GM21381 (cell line): ENCODE data around the gene SPCS2.

ENCODE experiments used
- ATAC-seq: cut with Tn5 transposase; IDR thresholded peaks from one replicate; pipeline ENCODE4 v1.9.1; 2021; ENCODE audit warnings: mild to moderate bottlenecking, moderate library complexity; ENCODE audit not compliant: unreplicated experiment

Gene SPCS2

DNA sequence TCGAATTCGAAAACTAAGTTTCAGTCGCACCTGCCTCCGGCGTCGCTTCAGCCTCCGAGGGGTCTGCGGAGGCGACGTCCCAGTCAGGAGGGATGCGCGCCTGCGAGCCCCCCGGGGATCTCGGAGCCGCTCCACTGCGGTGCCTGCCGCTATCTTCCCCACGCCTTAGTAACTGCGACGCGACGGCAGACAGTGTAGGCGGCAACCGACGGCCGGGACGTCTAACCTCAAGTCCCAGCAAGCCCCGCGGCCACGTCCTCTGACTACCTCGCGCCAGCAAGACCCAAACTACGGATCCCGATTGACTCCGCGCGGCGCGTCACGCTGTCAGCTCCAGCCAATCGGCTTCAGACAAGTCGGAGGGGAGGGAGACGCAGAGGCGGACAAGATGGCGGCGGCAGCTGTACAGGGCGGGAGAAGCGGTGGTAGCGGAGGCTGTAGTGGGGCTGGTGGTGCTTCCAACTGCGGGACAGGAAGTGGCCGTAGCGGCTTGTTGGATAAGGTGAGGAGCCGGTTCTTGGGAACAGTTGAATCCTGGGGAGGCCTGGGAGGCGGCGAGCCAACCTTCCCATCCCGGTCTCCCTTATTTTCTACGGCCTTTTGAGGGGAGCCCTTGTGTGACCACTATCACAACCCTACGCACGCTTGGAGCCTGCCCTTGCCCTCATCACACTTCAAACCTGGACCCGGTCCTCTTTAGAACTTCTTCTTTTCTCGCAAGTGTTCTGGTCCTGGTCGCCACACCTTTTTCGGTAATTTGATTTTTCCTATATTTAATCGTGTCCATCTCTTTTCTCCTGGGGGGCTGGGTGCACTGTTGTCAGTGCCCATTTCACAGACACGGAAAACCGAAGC lies at the start of gene SPCS2, which contains the start of gene XRRA1:
TSS of gene SPCS2 (plus strand) at position 369 of the 855 bp plus-strand sequence. CDS start at position 389, 20 bp downstream.
TSS of gene XRRA1 (minus strand) at position 194 of the 855 bp plus-strand sequence. CDS start 8,213 bp downstream, outside the sequence.
- peak; percentile 88 for ATAC-seq

DNA sequence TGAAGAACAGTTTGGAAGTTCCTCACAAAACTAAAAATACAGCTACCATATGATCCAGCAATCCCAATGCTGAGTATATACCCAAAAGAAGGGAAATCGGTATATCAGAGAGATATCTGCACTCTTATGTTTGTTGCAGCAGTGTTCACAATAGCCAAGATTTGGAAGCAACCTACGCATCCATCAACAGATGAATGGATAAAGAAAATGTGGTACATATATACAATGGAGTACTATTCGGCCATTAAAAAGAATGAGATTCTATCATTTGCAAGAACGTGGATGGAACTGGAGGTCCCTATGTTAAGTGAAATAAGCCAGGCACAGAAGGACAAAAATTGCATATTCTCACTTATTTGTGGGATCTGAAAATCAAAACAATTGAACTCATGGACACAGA lies 46.7 kb upstream of the SPCS2 start:
- ATAC-seq = no peak

DNA sequence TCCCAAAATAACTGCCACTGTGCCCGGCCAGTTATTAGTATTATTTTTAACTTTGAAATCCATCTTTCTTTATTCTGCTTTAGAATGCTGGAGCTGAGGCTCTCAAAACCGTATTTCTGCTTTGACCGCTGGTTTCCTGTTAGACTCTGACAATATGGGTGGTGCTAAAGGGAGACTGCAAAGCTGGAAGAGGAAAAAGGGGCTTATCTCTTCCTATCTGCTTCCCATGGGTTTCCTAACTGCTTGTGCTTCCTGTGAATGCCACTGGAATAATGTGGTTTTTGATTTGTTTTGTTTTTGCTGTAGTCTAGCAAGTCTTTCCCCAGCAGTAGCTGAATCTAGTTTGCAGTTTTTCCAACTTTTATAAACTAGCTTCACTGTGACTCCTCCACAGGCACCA lies 43.7 kb upstream of the SPCS2 start:
- no peak for ATAC-seq

DNA sequence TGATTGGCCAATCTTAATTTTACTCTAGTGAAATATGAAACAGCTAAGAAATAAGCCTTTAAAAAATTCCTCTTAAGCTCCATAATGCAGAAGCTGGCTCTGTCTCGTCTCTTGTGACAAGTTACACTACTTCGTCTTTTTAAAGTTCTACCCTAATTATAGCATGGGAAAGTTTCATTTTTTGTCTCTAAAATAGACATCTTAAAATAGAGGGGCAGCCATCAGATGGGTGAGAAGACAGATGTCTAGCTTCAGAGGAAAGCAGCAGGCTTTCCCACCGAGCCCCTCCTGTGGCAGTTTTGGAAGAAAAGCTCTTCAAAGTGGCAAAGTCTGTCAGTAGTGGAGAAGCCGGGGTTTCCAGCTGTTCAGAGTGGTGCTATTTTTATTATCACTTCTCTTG lies 39.7 kb upstream of the SPCS2 start:
- no peak for ATAC-seq

DNA sequence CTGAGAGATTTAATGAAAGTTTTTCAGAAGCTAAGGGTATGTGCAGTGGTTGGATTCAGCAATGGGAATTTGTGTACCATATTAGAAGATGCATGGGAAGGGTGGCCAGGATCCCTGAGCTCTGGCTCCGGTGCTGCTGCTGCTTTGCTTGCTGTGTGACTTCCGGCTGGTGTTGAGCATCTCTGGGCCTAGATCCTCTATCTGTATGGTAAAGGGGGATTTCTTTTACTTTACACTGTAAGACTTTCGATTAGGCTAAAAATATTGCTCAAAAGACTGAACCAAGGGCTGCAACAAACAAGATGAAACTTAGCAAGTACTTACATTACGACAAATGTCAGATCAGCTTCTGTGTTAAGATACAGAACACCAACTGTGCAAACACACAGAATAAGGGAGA lies 39.3 kb upstream of the SPCS2 start:
- no peak for ATAC-seq

DNA sequence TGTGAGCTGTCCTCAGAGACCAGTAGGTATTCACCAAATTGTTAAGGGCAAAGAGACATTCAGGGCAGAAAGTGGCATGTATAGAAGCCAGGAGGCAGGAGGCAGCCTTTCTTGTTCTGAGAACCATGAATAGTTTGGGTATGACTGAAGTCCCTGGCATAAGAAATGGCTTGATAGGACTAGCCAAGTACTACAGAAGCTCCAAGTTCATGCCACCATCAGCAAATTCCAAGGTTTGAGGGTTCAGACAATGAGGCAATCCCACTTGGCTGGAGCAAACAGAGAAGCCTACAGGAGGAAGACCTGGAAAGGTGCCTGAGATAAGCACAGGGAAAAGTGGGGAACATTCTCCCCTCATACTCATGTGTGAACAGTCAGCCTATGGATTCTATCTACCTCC lies 25.9 kb upstream of the SPCS2 start:
- no peak for ATAC-seq

DNA sequence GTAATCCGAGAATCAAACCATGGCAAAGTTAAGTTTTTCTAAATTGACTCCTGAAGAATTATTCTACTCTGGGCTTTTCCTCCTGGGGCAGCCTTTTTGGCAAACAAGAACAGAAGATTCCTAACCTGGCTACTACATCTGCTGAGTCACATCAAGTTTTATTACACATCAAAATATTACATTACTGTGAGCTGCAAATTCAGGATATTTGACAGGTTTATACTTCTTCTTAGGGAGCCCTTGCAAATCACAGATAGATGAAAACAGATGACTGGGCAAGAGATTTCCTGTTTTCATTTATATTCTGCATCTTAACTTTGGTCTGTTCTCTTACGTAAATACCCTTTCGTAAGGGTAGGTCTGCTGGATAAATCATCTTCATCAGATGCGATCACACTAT lies 23.8 kb upstream of the SPCS2 start:
- no peak for ATAC-seq

DNA sequence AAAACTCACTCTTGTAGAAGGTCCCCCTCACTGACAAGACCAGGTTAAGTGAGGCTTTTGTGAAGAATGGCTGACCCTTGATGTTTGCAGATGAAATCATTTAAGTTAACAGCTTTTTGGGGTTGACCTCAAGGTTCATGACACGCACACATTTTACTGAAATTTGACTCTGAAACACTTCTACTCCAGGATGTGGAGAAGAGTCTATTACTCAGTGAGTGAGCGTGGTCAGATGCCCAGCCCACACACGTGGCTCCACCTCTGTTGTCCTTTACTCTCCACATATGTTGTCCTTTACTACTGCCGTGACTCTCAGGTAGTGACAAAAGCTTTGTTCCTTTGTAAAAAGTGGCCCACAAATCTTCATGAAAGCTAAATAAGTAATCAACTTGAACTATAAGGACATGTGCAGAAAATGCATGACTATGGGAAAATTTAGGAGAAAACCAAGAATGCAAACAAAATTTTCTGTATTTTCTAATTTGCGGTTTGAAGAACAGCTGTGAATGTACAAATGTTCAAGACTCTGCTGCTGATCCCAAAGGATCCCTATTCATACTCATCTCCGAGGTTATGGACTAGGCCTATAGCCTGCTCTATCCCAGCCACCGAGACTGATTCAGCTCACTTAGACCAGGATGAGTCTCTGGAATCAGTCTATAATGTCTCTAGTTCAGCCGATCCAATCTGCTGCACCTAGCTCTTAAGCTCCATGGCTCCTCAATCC lies 22.6 kb upstream of the SPCS2 start:
- no peak for ATAC-seq

DNA sequence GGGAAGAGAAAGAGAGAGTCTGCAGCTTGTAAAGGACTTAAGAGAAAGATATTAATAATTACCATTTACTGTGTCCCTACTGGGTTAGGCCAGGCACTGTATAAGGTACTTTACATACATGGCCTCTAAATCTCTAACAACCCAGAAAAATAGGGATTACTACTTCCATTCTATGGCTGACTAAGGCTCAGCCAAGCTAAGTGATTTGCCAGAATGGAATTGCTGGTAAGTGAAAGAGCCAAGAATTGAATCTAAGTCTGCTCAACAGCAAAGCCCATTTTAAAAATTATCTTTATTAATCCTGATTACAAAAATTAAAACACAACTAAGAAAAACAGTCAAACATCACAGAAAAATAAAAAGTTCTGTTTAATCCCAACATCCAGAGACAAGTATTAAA lies 21.6 kb upstream of the SPCS2 start:
- no peak for ATAC-seq

DNA sequence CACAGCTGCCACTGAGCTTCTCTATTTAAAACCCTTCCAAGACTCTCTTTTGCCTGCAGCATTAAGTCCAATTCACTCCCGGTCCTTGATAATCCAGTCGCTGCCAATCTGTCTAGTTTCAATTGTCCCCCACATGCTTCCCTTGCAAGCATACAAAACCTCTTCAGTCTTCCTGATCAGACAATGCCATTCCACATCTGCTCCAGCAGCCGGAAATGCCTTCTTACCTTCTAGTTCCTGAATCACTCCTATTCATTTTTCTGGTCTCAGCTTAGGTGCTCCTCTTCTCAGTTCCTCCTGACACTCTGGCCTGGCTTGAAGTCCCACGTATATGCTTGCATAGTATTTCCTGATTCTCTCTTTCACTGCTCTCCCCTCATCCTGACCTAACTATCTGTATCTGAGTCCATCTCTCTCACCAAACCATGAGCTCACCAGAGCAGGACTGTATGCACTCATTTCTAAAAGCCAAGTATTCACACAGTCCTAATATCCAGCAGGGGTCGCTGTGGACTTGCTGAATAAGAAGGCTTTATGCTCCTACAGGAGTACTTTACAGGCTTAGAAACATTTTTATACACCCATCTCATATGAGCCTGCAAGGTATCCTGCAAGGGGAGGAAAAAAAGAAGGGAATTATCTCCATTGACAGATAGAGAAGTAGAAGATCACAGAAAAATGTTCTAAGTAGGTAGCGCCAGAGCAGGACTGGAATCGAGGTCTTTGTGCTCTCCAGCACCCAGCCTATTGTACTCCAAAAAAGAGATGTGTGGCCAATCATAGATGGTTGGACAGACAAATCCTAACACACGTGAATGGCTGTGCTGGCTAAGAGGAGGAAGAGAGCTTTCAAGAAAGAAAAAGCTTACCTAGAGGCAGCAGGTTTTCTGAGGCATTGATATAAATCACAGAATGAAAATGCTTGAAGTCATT lies 19.4 kb upstream of the SPCS2 start:
- peak; percentile 57 for ATAC-seq

DNA sequence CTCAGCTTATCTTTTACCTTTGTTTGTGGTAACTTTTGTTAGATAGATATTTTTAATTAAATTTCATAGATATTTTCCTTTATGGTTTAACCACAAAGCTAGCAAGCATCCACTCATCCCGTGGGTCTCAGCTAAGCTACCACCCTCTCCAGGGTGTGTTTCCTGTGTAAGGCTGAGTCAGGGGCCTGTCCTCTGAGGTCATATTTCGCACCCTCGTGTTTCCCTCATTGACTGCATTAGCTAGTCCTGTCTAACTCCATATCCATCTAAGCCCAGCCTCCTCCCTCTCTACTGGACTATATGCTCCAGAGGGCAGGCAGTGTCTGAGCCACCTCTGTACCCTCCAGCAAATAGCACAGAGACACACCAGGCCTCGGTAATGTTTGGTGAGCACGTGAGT lies 16.9 kb upstream of the SPCS2 start:
- no peak for ATAC-seq

DNA sequence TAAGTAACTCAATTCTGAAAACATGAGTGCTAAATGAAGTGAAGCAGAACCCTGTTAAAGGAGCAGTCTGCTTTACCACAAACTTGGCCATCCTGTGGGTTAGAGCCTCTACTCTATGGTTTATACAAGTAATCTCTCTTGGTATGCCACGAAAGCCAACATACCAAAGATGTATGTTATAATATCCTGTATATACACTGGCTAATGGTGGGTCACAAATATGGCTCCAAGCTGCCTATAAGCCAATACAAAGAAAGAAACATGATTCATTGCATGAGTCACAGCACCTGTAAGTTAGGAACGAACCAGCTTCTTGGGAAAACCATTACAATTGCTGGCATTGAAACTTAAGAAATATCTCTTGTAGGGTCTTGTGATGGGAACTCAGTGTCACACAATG lies 16.3 kb upstream of the SPCS2 start:
- ATAC-seq = no peak

DNA sequence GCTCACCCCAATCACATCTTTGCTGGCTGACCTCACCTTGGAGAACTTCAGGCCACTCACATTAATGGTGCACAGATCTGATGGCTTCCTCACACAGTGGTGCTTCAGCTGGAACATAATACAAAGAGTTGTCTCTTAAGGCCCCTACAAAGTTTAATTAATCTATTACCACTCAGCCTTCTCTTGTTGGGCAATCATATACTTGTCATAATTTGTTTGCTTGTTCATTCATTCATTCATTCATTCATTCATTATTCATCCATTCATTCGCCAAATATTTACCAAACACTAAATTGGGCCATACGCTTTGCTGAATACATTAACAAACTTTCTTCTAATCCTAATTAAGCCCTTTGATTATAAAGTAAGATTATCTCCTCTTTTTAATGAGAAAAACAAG lies 15.3 kb upstream of the SPCS2 start:
- no peak for ATAC-seq

DNA sequence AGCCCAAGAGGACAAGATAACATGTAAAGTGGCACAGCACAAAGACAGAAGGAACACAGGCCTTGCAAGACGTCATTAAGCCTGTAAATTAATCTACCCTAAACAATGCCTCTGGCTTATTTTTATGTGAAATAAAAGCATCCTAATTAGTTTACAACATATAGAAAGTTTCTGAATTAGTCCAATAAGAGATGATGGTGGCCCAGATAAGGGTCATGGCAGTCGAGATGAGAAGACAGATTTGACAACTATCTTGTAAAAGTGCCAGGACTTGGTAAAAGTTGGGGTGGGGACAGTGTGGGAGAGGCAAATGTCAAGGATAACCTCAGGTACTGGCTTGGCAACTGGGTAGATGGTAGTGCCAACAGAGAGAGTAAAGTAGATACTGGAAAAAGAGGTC lies 13.8 kb upstream of the SPCS2 start:
- no peak for ATAC-seq

DNA sequence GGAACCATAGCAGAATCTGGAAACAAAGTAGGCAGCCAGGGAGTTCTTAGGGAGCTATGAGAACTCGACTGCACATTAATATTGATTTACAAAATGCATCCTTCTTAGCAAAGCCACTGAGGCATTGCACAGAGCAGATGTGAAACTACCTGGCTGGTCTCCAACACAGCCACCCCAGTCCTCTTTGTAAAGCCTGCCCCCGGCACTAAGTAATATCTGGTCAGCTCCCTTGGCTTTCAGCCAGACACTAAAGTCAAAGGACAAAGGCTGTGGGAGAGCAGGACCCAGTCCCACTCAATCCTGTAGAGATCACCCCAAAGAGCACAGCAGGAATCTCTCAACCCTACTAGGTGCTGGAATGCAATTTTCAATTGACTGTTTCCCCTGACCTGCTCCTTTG lies 13.0 kb upstream of the SPCS2 start:
- no peak for ATAC-seq

DNA sequence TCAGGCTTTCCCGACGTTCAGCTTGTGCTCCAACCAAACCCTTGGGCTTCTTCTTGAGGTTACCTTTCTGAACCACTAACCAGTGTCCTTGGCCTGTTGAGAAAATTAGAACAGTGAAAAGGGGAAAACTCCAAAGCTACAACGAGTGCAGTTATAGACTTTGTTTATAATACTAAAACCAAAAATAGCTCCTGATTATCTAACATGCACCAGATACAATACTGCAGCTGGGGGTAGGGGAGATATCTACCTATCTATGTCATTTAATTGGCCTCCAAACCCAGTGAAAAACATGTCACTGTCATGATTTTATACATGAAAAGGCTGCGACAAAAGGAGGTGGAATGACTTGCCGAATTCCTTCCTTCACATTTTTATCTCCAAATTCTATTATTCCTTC lies 12.1 kb upstream of the SPCS2 start:
- no peak for ATAC-seq

DNA sequence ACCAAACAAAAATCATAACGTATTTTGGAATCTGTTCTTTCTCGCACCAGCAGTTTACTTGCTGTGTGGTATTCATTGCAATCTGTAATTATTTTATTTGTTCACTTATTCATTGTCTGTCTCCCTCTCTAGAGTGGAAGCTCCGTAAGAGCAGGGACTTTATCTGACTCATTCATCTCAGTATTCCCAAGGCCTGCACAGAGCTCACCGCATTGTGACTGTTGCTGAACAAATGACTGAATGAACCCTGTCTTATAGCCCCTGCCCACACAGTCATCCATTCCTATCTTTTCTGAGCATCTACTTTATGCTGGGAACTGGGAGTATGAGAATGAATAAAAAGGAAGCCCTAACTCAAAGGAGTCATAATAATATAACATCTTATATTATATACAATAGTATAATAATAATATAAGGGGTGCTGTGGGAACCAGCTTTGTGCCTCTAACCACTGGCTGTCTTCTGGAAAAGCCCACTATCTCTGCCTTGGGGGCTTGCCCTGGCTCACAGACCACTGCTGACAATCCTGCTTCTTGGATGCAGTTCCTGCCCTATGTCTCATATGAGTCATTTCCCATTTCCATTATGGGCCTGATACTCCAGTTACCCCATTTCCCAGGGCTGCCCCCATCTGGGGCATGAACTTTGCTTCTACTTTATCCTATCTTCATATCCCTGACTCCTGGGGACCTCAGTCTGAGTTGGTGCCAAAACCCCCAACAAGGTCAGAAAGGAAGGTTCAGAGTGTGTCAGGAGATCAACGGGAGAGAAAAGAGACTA lies 11.2 kb upstream of the SPCS2 start:
- ATAC-seq = no peak

DNA sequence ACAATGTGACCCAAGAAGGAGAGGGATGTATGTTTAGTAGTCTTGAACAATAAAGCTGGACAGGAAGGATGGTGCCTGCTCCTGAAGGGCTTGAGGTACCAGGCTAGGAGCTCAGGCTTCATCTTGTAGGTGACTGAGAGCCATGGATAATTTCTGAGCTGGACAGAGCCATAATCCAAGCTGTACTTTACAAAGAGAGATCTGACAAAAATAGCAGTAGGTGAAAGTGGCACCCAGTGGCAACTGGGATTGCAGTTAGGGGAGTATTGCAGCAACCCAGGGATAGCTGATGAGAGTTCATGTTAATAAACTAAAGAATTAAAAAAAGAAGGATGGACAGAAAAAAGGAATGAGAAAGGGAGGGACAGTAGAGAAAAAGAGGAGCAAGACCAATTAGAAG lies 7.6 kb upstream of the SPCS2 start:
- ATAC-seq = no peak

DNA sequence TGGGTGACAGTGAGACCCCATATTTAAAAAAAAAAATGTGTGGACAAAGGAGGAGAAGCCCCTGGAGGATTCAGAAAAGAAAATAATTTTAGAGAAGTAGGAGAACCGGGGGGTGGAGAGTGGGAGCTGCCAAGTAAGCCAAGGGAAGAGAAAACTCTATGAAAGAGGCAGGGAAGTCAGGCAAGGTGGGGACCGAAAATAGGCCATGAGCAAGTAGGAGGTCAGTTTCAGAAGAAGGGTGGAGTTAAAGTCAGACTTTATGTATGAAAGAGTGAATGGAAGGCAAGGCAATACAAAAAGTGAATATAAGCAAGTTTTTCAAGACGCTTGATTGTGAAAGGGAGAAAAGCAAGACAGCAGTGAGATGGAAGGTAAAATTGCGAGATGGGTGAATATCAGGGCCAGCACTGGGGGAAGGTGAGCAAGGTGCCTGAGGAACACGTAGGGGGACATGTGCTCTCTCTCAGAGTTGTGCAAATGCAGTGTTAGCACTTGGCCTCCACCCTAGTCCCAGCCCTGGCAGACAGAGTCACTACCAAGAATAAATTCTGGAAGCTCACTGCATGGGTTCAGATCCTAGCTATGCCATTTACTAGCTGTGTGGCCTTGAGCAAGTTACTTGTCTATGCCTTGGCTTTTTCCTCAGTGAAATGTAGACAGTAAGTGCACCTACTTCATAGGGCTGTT lies 6.8 kb upstream of the SPCS2 start:
- ATAC-seq = no peak

DNA sequence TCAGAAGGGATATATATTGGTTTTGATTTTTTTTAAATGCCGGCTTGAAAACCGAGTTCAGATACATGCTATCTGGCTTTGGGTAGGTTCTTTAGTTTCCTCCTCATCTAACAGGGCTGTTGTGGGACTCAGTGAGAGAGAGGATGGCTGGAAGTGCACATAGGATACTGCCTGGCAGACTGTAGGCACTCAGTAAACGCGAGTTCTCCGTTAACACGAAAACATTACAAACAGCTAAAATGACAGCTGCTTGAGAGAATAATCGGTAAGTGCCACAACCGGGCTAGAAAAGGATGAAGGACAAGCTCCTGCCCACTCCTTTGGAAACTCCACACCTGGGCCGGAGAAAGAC lies 544 bp upstream of the SPCS2 start:
- peak; percentile 9 for ATAC-seq
